Right lobe of liver (tissue), 4 donors: ENCODE results near the gene KRT81.

ENCODE experiments used
- CTCF ChIP-seq, 4 donors: fragments of 200-600 bp in 3 of 4; fragments of 450-650 bp in 1 of 4; IDR thresholded peaks; one replicate each; pipeline versions ENCODE4 v1.5.1 to v1.8.0; 2016 to 2022; ENCODE audit warnings: antibody characterized with exemption in 4 of 4, mild to moderate bottlenecking in 2 of 4
- POLR2A ChIP-seq: fragments of 450-650 bp; IDR thresholded peaks from one replicate; pipeline ENCODE4 v1.6.1; 2017; ENCODE audit warnings: antibody characterized with exemption, mild to moderate bottlenecking
- donor health status: DM: no; HTN: no; CAD: no.
- donor health status: DM: no; HTN: no; CAD: no.
- donor health status: DM: no; HTN: yes; CAD: no.

DNA sequence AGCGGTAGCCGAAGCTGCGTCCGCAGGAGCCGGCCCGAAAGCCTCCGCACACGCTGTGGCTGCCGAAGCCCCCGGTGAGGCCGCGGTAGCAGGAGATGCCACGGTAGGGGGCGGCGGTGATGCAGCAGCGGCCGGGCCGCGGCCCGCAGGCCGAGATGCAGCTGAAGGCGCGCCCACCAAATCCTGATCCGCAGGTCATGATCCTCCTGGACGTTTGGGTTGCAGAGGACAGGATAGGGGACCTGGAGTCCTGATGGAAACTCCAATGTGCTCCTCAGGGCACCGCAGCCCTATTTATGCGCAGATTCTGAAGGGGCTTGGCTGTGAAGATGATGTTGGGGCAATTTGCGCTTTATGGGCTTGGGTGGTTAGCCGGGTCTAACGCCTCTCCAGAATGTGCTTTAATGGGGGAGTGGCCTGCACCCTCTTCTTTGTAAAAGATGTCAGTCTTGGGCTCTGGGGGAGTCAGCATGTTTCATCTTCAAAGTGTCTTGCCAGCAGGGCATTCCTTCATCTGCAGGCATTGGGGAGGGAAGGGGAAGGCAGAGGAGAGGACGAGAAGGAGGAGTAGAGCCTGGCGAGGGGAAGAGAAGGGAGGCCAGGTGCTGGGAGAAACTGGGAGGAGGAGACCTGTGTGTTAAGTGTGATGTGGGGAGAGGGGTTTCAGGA is at the start of gene KRT81:
- TF ChIP-seq POLR2A (no peak), CTCF (IDR thresholded peaks at IDR 0.05) (no peak)
